NCI-H226 (cell line): Measurements from ENCODE around the gene PPP1R9A.

ENCODE experiments used
- DNase-seq: peaks from one replicate; pipeline ENCODE4 v3.0.0-alpha.2; 2015

Gene PPP1R9A

GRCh38 chr7:95209276-95209675 is 301.9 kb downstream of the PPP1R9A start:
- no peak for DNase-seq

DNA sequence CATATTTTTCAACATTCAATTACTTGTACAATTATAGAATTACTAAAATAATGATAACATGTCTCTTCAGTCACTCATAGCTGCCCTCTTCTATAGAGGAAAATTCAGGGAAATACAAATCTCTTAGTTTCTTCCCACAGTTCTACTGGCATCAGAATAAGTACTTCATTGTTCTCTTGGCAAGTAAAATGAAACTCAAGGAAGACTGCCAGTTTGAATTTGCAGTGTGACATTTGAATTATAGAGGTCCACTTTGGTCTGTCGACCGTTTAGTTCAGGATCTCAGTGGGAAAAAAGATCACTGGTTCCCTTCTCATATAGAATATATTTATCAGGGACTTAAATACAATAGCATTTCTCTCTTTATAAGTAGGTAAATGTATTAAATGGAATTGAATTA is 302.4 kb downstream of the PPP1R9A start:
- no peak for DNase-seq

- DNase-seq: no peak
Observed at GRCh38 chr7:95213148-95213547, 305.8 kb downstream of the PPP1R9A start.

- DNase-seq: peak; percentile 2
Observed at GRCh38 chr7:95213809-95214492, 306.6 kb downstream of the PPP1R9A start.

- no peak for DNase-seq
Observed at GRCh38 chr7:95219721-95220120, 312.3 kb downstream of the PPP1R9A start.

- DNase-seq: no peak
Observed at GRCh38 chr7:95220328-95220727, 312.9 kb downstream of the PPP1R9A start.

GRCh38 chr7:95225301-95225700 is 317.9 kb downstream of the PPP1R9A start:
- DNase-seq: no peak

GRCh38 chr7:95229301-95229700 is 321.9 kb downstream of the PPP1R9A start:
- no peak for DNase-seq

DNA sequence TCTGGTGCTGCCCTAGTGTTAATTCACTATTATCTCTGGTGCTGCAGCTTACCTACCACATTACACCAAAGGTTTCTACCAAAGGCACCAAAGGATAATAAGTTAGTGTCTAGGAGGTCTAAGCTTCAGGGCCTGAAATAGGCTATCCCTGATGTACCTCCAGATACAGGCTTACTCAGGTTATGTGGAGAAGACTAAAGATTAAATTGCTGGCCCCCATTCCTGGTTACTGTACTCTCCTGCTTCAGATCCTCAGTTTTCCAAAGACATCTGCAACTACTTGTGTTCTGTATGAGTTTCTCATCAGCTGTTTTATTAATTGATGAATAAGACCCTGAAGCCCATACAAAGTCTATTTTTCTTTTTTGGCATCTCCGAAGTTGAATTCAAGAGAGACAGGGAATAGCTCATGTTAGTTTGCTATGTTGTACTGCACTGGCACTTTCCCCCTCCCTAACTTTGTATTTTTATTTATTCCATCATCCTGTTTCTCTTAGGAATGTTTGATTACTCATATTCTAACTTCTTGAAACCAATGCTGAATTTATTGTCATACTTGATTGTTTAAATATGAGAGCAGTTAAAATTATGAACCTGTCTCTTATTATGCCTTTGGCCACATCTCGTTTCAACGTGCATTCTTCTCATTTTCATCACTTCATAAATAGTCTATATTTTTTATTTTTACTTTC is 331.0 kb downstream of the PPP1R9A start:
- DNase-seq: no peak

GRCh38 chr7:95240921-95241320 is 333.5 kb downstream of the PPP1R9A start:
- no peak for DNase-seq

GRCh38 chr7:95242266-95242665 is 334.9 kb downstream of the PPP1R9A start:
- no peak for DNase-seq

DNA sequence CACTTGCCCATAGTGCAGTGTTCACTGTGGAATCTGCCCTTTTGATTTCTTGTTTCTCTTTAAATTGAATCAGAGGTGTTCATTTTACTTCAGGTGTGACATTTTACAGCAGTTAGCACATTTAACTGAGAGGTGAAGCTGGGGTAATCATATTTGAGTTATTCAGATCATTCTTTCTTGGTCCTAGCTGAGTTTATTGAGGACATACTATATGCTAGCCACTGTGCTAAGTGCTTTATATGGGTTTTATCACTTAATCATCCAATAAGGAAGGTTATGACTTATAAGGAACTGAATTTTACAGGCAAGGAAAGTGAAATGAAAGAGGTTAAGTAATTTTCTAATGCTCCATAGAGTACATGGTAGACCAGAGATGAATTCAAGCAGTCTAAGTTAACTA is 337.2 kb downstream of the PPP1R9A start:
- no peak for DNase-seq

DNA sequence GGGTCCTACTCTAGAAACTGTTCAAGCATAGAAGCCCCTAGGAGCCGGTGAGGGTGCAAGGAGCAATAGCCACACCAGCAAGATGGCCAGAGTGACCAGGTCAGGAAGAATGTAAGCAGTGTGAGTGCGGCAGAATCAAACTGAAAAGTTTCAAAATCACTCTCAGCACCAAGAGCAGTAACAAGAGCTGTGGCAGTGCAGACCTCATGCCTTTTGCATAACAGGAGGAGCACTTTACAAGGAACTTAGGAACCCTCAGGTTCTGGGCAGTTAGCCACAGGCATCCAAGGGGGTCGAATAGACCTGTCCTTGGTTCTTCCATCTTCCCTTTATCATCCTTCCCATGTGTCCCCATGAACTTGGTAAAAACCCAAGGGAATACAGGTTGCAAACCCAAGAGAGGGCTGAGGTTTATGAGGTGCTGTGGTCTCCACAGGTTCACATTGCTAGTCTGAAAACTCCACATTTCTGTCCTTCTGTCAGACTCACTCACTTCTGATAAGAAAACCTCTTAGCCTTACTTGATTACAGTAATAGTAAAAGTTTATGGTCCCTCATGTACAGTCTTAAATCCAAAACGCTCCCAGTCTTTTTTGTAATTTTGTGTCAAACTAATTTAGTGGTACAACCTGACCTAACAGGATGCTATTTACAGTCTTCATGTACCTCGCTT is 338.6 kb downstream of the PPP1R9A start:
- no peak for DNase-seq

- DNase-seq: peak; percentile 31
Observed at GRCh38 chr7:95246831-95247370, 339.5 kb downstream of the PPP1R9A start.

- no peak for DNase-seq
Observed at GRCh38 chr7:95250571-95250970, 343.2 kb downstream of the PPP1R9A start.

DNA sequence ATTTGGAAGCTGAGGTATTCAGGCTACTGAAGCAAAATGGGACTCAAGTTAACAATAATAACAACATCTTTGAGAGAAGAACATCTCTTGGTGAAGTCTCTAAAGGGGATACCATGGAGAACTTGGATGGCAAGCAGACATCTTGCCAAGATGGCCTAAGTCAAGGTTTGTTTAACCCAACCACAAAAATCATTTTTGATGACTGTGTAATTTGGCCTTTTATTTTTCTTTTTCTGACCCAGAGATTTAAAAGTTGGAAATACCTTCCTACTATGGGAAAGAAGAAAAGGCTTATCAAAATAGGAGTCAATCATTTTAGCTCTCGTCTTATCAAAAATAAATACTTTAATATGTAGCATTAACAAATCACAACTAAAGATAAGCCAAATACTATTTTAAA is 344.6 kb downstream of the PPP1R9A start:
- DNase-seq: no peak

- DNase-seq: no peak
Observed at GRCh38 chr7:95253986-95254385, 346.6 kb downstream of the PPP1R9A start.

DNA sequence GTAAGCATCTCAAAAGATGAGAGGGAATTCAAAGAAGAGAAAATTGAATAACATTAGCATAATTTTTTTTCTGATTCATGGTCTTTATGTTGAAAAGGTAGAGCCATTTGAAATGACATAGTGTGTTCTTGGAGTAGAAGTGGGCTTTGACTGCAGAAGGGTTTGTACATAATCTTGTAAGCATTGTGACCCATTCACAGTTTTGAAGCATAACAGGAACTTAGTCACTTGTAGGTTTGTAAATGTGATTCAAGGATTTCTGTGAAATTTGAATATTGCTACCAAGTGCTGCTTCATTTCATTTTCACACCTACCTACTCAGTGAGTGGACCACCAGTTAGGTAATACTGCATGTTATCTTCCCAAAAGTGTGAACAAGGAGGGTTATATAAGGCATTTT is 348.3 kb downstream of the PPP1R9A start:
- no peak for DNase-seq

DNA sequence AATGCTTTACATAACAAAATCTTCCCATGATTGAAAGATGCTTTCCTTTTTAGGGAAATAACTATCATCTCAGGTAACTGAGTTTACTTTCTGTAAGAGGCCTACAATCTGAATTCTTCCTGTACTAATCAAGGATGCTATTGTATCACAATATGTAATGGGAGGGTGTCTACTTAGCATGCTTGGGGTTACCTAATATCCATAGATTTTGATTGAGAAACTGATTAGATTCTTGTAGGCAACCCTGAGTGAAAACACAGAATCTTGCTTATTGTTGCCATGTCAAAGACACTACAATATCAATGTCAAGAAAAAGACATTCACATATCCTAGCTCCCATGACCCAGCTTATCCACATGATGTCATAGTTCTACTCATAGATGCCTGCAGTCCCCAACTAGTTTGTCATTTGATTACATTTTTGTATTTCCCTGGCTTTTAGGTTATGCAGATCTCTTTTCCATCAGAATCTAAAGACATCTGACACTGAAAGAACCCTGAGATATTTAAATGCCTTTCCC is 354.6 kb downstream of the PPP1R9A start:
- no peak for DNase-seq

GRCh38 chr7:95262875-95263274 is 355.5 kb downstream of the PPP1R9A start:
- DNase-seq: no peak

DNA sequence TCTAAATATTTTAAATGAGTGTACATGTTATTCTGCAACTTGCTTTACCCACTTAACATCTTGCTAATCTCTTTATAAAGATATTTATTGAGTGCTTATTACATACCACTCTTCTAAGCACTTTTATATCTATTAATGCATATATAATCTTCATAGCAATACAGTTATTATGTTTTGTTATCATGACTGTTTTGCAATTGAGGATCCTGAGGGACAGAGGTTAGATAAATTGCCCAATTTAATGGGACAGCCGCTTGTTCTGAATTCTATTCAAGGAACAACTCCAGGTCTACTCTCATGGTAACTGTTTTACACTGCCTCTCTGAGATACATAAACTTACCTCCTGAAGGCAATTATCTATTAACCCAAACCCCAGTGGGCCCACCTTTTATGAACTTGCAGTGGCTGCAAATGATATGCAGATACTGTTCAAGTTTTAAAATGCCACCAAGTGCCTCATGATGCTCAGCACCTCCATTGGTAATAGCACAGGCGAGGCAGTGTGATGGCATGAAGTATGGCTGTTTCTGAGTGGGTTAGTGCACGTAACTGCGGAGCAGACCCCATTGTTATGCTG is 356.5 kb downstream of the PPP1R9A start:
- no peak for DNase-seq

- DNase-seq: peak; percentile 81
Observed at GRCh38 chr7:95264363-95264891, 357.0 kb downstream of the PPP1R9A start.

GRCh38 chr7:95265634-95266033 is 358.2 kb downstream of the PPP1R9A start:
- DNase-seq: no peak
